ENCODE results near the gene PPP1R14C.

Gene PPP1R14C

DNA sequence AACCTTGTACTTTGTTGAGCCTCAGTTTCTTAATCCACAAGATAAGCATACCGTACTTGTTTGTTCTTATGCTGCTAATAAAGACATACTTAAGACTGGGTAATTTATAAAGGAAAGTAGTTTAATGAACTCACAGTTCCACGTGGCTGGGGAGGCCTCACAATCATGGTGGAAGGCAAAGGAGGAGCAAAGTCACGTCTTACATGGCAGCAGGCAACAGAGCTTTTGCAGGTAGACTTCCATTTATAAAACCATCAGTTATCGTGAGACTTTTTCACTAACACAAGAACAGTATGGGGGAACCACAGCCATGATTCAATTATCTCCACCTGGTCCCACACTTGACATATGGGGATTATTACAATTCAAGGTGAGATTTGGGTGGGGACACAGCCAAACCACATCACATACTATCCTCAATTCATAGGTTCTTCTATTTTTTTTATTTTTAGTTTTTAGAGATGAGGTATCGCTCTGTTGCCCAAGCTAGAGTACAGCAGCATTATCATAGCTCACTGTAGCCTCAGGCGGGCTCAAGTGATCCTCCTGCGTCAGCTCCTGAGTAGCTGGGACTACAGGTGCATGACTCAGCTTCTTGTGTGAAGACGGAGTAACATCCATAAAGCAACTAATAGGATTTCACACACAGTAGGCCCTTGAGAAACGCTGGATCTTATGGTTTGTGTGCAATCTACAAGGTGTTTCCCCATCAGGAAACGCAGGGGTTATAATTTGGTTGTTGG is 149.3 kb downstream of the PPP1R14C start:
- no peak for DNase-seq (ENCODE audit: low read depth)
- TF ChIP-seq CTCF (IDR thresholded peaks at IDR 0.05; ENCODE audit: control insufficient read depth, insufficient read depth, low read depth, low read length, missing control alignments), result no peak
- no peak overlapping the region for H3K4me3 ChIP-seq (ENCODE audit: control insufficient read depth, low read depth, low read length)

DNA sequence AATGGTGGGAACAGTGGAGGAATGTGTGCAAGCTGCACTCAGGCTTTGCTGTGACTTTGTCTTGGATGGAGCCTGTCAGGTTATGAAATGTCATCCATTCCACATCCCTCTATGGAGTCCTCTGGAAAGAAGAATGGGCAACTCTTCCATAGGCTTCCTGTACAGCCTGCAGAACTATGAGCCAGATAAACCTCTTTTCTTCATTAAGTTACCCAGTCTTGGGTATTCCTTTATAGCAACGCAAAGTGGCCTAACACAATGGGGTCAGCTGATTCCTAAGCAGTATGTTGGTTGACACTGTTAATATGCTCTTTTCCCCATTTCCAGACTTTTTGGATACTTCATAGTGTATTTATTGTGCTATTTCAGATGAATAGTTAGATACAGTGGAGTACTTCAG is 150.2 kb downstream of the PPP1R14C start:
- no peak for DNase-seq (ENCODE audit: low read depth)
- TF ChIP-seq CTCF (IDR thresholded peaks at IDR 0.05; ENCODE audit: control insufficient read depth, insufficient read depth, low read depth, low read length, missing control alignments), result no peak
- H3K4me3 ChIP-seq (ENCODE audit: control insufficient read depth, low read depth, low read length), result no peak overlapping the region

DNA sequence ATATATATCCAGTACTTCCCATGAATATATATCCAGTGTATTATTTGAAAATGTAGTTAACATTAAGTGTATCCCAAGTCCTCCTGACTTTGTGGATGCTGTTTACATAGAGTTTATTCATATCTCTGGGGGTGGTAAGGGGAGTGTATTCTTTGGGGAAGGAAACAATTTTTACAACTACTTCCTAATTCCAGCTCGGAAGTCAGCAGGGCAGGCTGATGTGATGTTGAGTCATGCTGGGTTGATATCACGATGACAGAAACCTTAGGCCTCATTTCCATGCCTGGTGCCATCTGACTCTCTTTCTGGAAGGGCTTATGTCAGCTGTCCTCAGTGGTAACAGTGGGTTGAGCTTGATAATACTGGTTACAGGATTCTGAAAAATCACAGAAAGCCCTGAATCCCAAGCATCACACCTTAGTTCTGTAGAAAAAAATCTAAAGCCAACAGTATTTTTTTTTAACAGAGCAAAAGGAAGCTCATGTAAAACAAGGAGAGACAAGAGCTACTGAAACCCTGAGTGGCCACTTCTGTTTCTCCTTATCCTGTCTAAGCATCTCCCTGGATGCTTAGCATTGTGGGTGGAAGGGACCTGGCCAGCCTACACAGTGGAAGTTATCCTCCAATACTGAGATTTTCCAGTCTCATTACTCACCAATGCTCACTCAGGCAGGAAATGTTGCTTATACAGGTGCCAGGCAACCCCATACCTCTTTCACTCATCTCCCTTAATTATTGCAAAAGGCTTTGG is 150.8 kb downstream of the PPP1R14C start:
- TF ChIP-seq CTCF (IDR thresholded peaks at IDR 0.05; ENCODE audit: control insufficient read depth, insufficient read depth, low read depth, low read length, missing control alignments), result no peak
- DNase-seq (ENCODE audit: low read depth), result no peak
- no peak overlapping the region for H3K4me3 ChIP-seq (ENCODE audit: control insufficient read depth, low read depth, low read length)

DNA sequence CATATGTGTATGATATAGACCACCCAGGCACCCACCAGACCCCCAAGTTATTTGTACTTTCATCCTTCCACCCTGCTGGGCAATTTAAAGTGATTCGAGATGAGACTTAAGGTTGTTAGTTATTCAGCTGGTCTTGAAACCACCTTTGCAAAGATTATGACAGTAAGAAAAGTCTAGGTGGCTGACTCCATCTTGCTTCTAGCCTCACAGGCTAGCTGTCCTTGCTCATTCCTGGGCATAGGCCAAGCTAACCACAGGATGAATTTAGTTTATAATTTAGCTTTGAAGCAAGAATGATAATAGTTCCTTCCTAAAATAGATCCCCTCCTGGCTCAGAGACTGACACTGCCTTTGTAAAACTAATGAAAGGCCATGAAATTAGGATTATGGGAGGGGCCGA is 154.0 kb downstream of the PPP1R14C start:
- no peak for DNase-seq (ENCODE audit: low read depth)
- no peak for TF ChIP-seq CTCF (IDR thresholded peaks at IDR 0.05; ENCODE audit: control insufficient read depth, insufficient read depth, low read depth, low read length, missing control alignments)
- H3K4me3 ChIP-seq (ENCODE audit: control insufficient read depth, low read depth, low read length), result no peak overlapping the region

DNA sequence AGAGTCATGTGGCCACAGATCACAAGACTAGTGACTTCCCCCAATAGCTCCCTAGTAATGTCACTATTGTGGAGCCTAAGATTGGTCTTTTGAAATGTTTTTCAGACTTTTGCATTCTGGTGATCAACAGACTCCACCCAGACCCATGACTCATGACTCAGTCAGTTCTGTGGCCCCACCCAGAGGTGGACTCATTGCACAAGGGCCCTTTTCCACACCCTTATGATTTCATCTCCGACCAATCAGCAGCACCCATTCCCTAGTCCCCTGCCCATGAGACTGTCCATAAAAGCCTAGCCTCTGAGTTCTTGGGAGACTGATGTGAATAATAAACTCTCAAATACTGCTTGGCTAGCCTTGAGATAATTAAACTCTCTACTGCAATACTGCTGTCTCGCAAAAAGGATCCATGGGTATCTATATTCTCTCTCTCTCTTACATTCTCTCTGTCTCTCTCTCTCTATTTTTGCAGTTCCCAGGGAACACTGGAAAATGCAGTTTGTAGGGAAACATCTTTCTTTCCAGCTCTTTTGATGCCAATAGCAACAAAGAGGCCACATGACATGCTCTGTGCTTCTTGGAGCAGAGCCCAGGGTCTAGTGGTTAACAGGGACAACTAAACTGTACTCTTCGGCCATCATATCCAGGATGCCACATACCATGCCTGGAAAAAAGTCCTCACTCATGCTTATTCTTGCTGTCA is 154.6 kb downstream of the PPP1R14C start:
- no peak for DNase-seq (ENCODE audit: low read depth)
- TF ChIP-seq CTCF (IDR thresholded peaks at IDR 0.05; ENCODE audit: control insufficient read depth, insufficient read depth, low read depth, low read length, missing control alignments), result no peak
- H3K4me3 ChIP-seq (ENCODE audit: control insufficient read depth, low read depth, low read length), result no peak overlapping the region

DNA sequence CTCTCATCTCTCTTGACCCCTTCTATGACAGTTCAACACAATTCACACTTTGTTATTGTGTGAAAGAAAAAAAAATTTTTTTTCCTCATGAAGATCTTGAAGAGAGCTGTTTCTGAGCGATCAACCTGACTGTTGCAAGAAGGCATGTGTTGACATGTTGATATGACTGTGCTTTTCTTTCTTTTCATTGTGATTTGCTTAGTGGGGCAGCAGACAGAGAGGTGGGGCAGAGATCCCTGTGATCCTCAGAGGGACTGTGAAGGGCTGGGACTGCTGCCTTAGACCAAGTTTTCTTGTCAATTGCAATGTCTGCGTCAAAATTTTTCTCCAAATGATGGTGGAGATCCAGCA is 155.2 kb downstream of the PPP1R14C start:
- no peak for TF ChIP-seq CTCF (IDR thresholded peaks at IDR 0.05; ENCODE audit: control insufficient read depth, insufficient read depth, low read depth, low read length, missing control alignments)
- H3K4me3 ChIP-seq (ENCODE audit: control insufficient read depth, low read depth, low read length), result no peak overlapping the region
- DNase-seq (ENCODE audit: low read depth), result no peak
